Brain microvascular endothelial cell (primary cell): Measurements from ENCODE around the gene POMC.
"Not testable (repeated sequence)": the region's sequence is repeated elsewhere in the genome, so short reads cannot be mapped to it uniquely, and the experiment has no call there.

ENCODE experiments used
- DNase-seq: peaks from one replicate; pipeline ENCODE4 v3.0.0-alpha.2; 2020
- H3K27ac ChIP-seq: fragments of 250-450 bp; sonication (Bioruptor Pico); 2 replicates; pipeline ENCODE4 v1.5.1; 2020; ENCODE audit warnings: mild to moderate bottlenecking, moderate library complexity
- H3K27me3 ChIP-seq: fragments of 250-450 bp; sonication (Bioruptor Pico); replicated peaks from 2 replicates; pipeline ENCODE4 v1.5.1; 2020; ENCODE audit warnings: mild to moderate bottlenecking
- H3K36me3 ChIP-seq: fragments of 250-450 bp; sonication (Bioruptor Pico); replicated peaks from 2 replicates; pipeline ENCODE4 v1.5.1; 2020; ENCODE audit warnings: mild to moderate bottlenecking
- H3K4me3 ChIP-seq: 2 replicates; pipeline ENCODE4 v1.5.1; 2011; ENCODE audit warnings: low read depth, mild to moderate bottlenecking, control low read depth, low read length, moderate library complexity
- in situ Hi-C: cut with HindIII; loops from 2 replicates; pipeline ENCODE4 v1.10.0; 2017; ENCODE audit warnings: low sequenced_read_pairs, low pct_ligation_motif_present
- TF ChIP-seq, protein P1 (sequence below): IDR thresholded peaks from 2 replicates; pipeline ENCODE4 v1.5.1; 2011; ENCODE audit warnings: low read depth, mild to moderate bottlenecking, moderate library complexity, low read length, control low read depth, inconsistent platforms; ENCODE audit errors: missing control alignments

The POMC gene

DNA sequence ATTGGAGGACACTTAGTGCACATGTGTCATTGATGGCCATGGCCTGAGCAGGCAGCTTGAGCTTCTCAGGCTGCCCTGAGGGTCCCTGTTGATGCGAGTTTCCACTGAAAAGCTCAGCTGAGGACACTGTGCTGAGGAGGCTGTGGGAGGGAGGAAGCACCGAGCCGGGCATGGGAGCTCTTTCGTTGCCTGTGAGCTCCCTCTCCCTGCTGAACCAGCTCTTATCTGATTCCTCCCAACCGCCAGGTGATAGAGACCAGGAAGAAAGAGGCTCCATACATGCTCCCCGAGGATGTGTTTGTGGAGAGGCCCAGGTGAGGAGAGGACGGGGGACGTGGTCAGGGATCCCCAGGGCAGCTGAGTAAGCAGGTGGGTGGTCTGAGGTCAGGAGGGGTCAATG, 27.3 kb downstream of the POMC start:
- H3K36me3 ChIP-seq = no peaks in the 10 kb centered on the region
- TF ChIP-seq, protein P1, sequence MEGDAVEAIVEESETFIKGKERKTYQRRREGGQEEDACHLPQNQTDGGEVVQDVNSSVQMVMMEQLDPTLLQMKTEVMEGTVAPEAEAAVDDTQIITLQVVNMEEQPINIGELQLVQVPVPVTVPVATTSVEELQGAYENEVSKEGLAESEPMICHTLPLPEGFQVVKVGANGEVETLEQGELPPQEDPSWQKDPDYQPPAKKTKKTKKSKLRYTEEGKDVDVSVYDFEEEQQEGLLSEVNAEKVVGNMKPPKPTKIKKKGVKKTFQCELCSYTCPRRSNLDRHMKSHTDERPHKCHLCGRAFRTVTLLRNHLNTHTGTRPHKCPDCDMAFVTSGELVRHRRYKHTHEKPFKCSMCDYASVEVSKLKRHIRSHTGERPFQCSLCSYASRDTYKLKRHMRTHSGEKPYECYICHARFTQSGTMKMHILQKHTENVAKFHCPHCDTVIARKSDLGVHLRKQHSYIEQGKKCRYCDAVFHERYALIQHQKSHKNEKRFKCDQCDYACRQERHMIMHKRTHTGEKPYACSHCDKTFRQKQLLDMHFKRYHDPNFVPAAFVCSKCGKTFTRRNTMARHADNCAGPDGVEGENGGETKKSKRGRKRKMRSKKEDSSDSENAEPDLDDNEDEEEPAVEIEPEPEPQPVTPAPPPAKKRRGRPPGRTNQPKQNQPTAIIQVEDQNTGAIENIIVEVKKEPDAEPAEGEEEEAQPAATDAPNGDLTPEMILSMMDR = no peak
- in situ Hi-C loops = no loop called here
- no peak overlapping the region for H3K4me3 ChIP-seq
- no peaks in the 10 kb centered on the region for H3K27me3 ChIP-seq
- DNase-seq = no peak
- no peak overlapping the region for H3K27ac ChIP-seq

DNA sequence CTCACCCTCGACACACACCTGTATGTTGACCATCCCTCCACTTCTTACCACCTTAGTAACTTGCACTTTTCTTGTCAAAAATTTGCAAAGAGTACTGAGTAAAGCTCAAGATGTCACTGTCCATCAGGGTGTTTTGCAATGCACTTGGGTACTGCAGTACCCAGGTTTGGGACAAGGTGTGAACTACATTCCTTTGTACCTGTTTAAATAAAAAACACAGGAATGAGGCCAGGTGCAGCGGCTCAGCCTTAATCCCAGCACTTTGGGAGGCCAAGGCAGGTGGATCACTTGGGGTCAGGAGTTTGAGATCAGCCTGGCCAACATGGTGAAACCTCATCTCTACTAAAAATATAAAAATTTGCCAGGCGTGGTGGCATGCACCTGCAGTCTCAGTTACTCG, 27.8 kb downstream of the POMC start:
- in situ Hi-C loops, H3K27ac ChIP-seq, H3K27me3 ChIP-seq, DNase-seq, H3K36me3 ChIP-seq, H3K4me3 ChIP-seq: not testable (repeated sequence)

DNA sequence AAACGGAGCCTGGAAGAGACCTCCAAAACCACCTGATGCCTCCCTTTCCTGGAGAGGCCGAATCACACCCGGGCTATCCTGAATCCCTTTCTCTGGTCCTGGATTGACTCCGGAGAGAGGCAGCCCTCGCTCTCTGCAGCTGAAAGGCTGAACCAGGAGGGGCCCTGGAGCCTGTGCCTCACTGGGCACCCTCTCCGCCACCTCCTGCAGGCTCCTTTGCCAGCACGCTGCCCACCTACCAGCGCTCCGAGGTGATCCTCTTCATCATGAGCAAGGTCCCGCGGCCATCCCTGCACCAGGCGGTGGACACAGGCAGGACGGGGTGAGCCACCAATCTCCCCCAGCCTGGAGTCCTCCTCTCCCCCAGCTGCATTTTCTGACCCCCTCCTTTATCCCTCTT, 35.7 kb downstream of the POMC start:
- Histone ChIP-seq H3K27ac (no peak overlapping the region), H3K4me3 (no peak overlapping the region), H3K36me3 (no peaks in the 10 kb centered on the region), H3K27me3 (peaks cover 9% of the 10 kb centered on the region)
- in situ Hi-C loops = no loop called here
- no peak for DNase-seq
- TF ChIP-seq, protein P1 = no peak

DNA sequence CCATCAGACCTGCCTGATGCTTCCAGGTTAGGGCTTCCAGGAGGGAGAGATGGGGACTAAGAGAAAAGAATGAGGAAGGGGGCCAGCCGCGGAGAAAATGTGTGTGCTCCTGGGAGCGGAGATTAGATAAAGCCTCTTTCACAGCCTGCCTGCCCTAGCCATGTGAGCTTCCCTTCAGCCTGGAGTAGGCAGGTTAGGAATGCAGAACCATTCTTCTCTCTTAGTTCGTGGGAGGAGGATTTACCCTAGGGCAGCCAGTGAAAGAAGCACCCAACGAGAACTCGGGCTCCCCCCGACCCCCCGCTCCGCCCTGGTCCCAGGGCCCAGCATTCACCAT, 36.1 kb downstream of the POMC start:
- no peaks in the 10 kb centered on the region for H3K36me3 ChIP-seq
- DNase-seq = no peak
- in situ Hi-C loops = no loop called here
- peak overlapping the region; percentile 15 for H3K4me3 ChIP-seq
- TF ChIP-seq, protein P1 = no peak
- peaks cover 9% of the 10 kb centered on the region for H3K27me3 ChIP-seq
- no peak overlapping the region for H3K27ac ChIP-seq

DNA sequence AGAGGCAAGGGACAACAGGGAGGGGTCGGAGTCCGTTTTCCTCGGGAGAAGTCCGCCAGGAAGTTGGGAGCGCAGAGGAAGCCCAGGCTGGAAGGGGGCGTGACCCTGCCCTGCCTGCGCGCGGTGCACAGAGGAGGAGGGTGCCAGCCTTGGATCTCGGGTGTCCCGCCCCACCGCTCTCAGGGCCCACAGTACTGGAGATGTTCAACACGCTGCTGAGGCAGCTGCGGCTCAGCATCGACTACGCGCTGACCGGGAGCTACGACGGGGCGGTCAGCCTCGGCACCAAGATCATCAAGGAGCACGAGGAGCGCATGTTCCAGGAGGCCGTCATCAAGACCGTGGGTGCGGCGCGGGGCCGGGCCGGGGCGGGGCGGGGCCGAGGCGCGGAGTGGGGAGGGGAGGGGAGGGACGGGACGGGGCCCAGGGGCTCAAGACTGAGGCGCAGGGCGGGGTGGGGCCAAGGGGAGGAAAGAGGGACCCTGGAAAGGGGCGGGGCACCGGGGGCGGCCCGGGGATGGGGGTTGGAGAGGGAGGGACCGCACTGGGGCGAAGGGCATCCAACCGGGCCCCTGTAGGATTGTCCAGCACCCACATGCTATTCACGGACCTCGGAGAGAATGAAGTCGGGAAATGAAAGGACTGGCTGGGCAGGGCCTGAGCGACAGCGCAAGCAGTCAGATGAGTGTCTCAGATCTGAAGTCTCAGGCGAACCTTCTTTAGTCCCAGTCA, 36.6 kb downstream of the POMC start:
- peak overlapping the region; percentile 15 for H3K4me3 ChIP-seq
- H3K27me3 ChIP-seq = peaks cover 9% of the 10 kb centered on the region
- H3K27ac ChIP-seq = no peak overlapping the region
- no peak for DNase-seq
- TF ChIP-seq, protein P1 = no peak
- in situ Hi-C loops = no loop called here
- no peaks in the 10 kb centered on the region for H3K36me3 ChIP-seq

DNA sequence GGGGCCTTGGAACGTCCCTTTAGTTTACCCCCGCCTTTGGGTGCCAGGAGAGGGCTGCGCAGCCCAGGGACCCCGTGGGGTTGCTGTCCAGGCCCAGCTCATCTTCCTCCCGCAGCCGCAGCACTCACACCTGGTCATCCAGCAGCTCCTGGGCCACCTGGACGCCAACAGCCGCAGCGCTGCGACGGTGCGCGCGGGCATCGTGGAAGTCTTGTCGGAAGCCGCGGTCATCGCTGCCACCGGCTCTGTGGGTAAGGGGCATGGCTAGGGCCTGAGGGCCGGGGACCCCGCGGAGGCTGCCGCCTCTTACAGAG, 37.2 kb downstream of the POMC start:
- no peak overlapping the region for H3K27ac ChIP-seq
- H3K36me3 ChIP-seq = no peaks in the 10 kb centered on the region
- in situ Hi-C loops = no loop called here
- H3K4me3 ChIP-seq = no peak overlapping the region
- DNase-seq = no peak
- peaks cover 9% of the 10 kb centered on the region for H3K27me3 ChIP-seq
- TF ChIP-seq, protein P1 = no peak
